ENCODE results near the gene SLC9B1.

The SLC9B1 gene

GRCh38 chr4:103021120-103021519 lies 1.6 kb upstream of the SLC9B1 start:
- WGBS, 2 donors (ENCODE audit: extremely low coverage in 2 of 2, insufficient read length in 2 of 2, insufficient replicate concordance in 1 of 2), result no CpG with 5 or more reads among the region's 2 CpGs
- no peak overlapping the region for H2BK12ac ChIP-seq (ENCODE audit: low read length)
- H3K14ac ChIP-seq (ENCODE audit: low read length), result no peak overlapping the region
- no peak overlapping the region for H3K4me3 ChIP-seq (ENCODE audit: low read length in 2 of 2)
- no peak overlapping the region for H2AK5ac ChIP-seq (ENCODE audit: low read depth, low read length)
- no peak overlapping the region for H4K8ac ChIP-seq (ENCODE audit: low read depth, low read length)
- H3K23ac ChIP-seq (ENCODE audit: low read depth, low read length, poor library complexity), result no peak overlapping the region
- no peaks in the 10 kb centered on the region for H3K79me1 ChIP-seq (ENCODE audit: low read depth, low read length)
- H2AFZ ChIP-seq (ENCODE audit: low read length), result no peak overlapping the region
- no peak overlapping the region for H3K27ac ChIP-seq (replicated peaks; ENCODE audit: low read length)
- peaks cover 0 to 6% of the 10 kb centered on the region in 2 donors for H3K36me3 ChIP-seq (replicated peaks in 1 of 2; ENCODE audit: control insufficient read depth in 2 of 2, insufficient read depth in 2 of 2, low read length in 2 of 2)
- DNase-seq (ENCODE audit: low spot score), result no peak
- H4K91ac ChIP-seq (ENCODE audit: low read depth, low read length, poor library complexity), result no peak overlapping the region
- peaks cover 2 to 7% of the 10 kb centered on the region in 2 donors for H3K9me3 ChIP-seq (replicated peaks in 1 of 2; ENCODE audit: control insufficient read depth in 2 of 2, insufficient read depth in 1 of 2, low read depth in 1 of 2, low read length in 2 of 2)
- no peak overlapping the region for H2BK15ac ChIP-seq (ENCODE audit: low read length)
- H3K18ac ChIP-seq (ENCODE audit: low read length), result no peak overlapping the region
- no peaks in the 10 kb centered on the region for H3K27me3 ChIP-seq (ENCODE audit: control insufficient read depth in 3 of 3, insufficient read depth in 3 of 3, low read depth in 1 of 3, low read length in 3 of 3)
- no peaks in the 10 kb centered on the region for H3K4me1 ChIP-seq (ENCODE audit: control insufficient read depth in 2 of 2, insufficient read depth in 1 of 2, low read depth in 1 of 2, low read length in 2 of 2)
- H3K4me2 ChIP-seq (ENCODE audit: insufficient read depth, low read length, poor library complexity, severe bottlenecking), result no peak overlapping the region
- no peak overlapping the region for H2BK5ac ChIP-seq (ENCODE audit: low read length)
- H3K4ac ChIP-seq (ENCODE audit: low read length), result no peak overlapping the region
- no peak overlapping the region for H3K9ac ChIP-seq (ENCODE audit: low read depth, low read length, poor library complexity)
- no peak overlapping the region for H2BK120ac ChIP-seq (ENCODE audit: low read depth, low read length)

- Histone ChIP-seq H3K27ac (replicated peaks; ENCODE audit: low read length) (peak overlapping the region; percentile 75), H3K27me3 (ENCODE audit: control insufficient read depth in 3 of 3, insufficient read depth in 3 of 3, low read depth in 1 of 3, low read length in 3 of 3) (no peaks in the 10 kb centered on the region), H3K18ac (ENCODE audit: low read length) (no peak overlapping the region), H3K23ac (ENCODE audit: low read depth, low read length, poor library complexity) (no peak overlapping the region), H3K4me3 (ENCODE audit: low read length in 2 of 2) (peak overlapping the region in 1 of 2 donors; percentile 86), H2AFZ (ENCODE audit: low read length) (no peak overlapping the region), H3K4me1 (ENCODE audit: control insufficient read depth in 2 of 2, insufficient read depth in 1 of 2, low read depth in 1 of 2, low read length in 2 of 2) (no peaks in the 10 kb centered on the region), H4K91ac (ENCODE audit: low read depth, low read length, poor library complexity) (no peak overlapping the region), H3K9me3 (replicated peaks in 1 of 2; ENCODE audit: control insufficient read depth in 2 of 2, insufficient read depth in 1 of 2, low read depth in 1 of 2, low read length in 2 of 2) (peaks cover 2 to 7% of the 10 kb centered on the region in 2 donors), H4K8ac (ENCODE audit: low read depth, low read length) (no peak overlapping the region), H3K4me2 (ENCODE audit: insufficient read depth, low read length, poor library complexity, severe bottlenecking) (peak overlapping the region; percentile 65), H3K79me1 (ENCODE audit: low read depth, low read length) (no peaks in the 10 kb centered on the region), H3K36me3 (replicated peaks in 1 of 2; ENCODE audit: control insufficient read depth in 2 of 2, insufficient read depth in 2 of 2, low read length in 2 of 2) (peaks cover 0 to 6% of the 10 kb centered on the region in 2 donors), H3K9ac (ENCODE audit: low read depth, low read length, poor library complexity) (no peak overlapping the region), H3K4ac (ENCODE audit: low read length) (no peak overlapping the region), H3K14ac (ENCODE audit: low read length) (no peak overlapping the region), H2AK5ac (ENCODE audit: low read depth, low read length) (peak overlapping the region; percentile 16), H2BK5ac (ENCODE audit: low read length) (no peak overlapping the region), H2BK15ac (ENCODE audit: low read length) (no peak overlapping the region), H2BK12ac (ENCODE audit: low read length) (no peak overlapping the region), H2BK120ac (ENCODE audit: low read depth, low read length) (no peak overlapping the region)
- WGBS, 2 donors (ENCODE audit: extremely low coverage in 2 of 2, insufficient read length in 2 of 2, insufficient replicate concordance in 1 of 2), result no CpG with 5 or more reads among the region's 8 CpGs
- DNase-seq (ENCODE audit: low spot score), result peak; percentile 5
These were observed 856 bp downstream of the SLC9B1 start for GRCh38 chr4:103018391-103019307.

- H3K23ac ChIP-seq (ENCODE audit: low read depth, low read length, poor library complexity), result no peak overlapping the region
- no peak overlapping the region for H2AK5ac ChIP-seq (ENCODE audit: low read depth, low read length)
- no peak overlapping the region for H2BK12ac ChIP-seq (ENCODE audit: low read length)
- H3K4me1 ChIP-seq (ENCODE audit: control insufficient read depth in 2 of 2, insufficient read depth in 1 of 2, low read depth in 1 of 2, low read length in 2 of 2), result no peaks in the 10 kb centered on the region
- no peak overlapping the region for H2BK15ac ChIP-seq (ENCODE audit: low read length)
- no peak overlapping the region for H3K4me2 ChIP-seq (ENCODE audit: insufficient read depth, low read length, poor library complexity, severe bottlenecking)
- H3K14ac ChIP-seq (ENCODE audit: low read length), result no peak overlapping the region
- no peaks in the 10 kb centered on the region for H3K27me3 ChIP-seq (ENCODE audit: control insufficient read depth in 3 of 3, insufficient read depth in 3 of 3, low read depth in 1 of 3, low read length in 3 of 3)
- no peak overlapping the region for H3K27ac ChIP-seq (replicated peaks; ENCODE audit: low read length)
- no peak overlapping the region for H4K8ac ChIP-seq (ENCODE audit: low read depth, low read length)
- no peak for DNase-seq (ENCODE audit: low spot score)
- H3K9ac ChIP-seq (ENCODE audit: low read depth, low read length, poor library complexity), result no peak overlapping the region
- no peaks in the 10 kb centered on the region for H3K9me3 ChIP-seq (replicated peaks in 1 of 2; ENCODE audit: control insufficient read depth in 2 of 2, insufficient read depth in 1 of 2, low read depth in 1 of 2, low read length in 2 of 2)
- no peak overlapping the region for H2AFZ ChIP-seq (ENCODE audit: low read length)
- H3K36me3 ChIP-seq (replicated peaks in 1 of 2; ENCODE audit: control insufficient read depth in 2 of 2, insufficient read depth in 2 of 2, low read length in 2 of 2), result no peaks in the 10 kb centered on the region
- no peak overlapping the region for H4K91ac ChIP-seq (ENCODE audit: low read depth, low read length, poor library complexity)
- no peak overlapping the region for H2BK5ac ChIP-seq (ENCODE audit: low read length)
- no peak overlapping the region for H3K4ac ChIP-seq (ENCODE audit: low read length)
- H2BK120ac ChIP-seq (ENCODE audit: low read depth, low read length), result no peak overlapping the region
- no peak overlapping the region for H3K18ac ChIP-seq (ENCODE audit: low read length)
- H3K79me1 ChIP-seq (ENCODE audit: low read depth, low read length), result no peaks in the 10 kb centered on the region
- H3K4me3 ChIP-seq (ENCODE audit: low read length in 2 of 2), result no peak overlapping the region
These were observed 7.0 kb downstream of the SLC9B1 start for GRCh38 chr4:103012551-103012950.

- no peak overlapping the region for H3K18ac ChIP-seq (ENCODE audit: low read length)
- H3K79me1 ChIP-seq (ENCODE audit: low read depth, low read length), result no peaks in the 10 kb centered on the region
- H3K14ac ChIP-seq (ENCODE audit: low read length), result no peak overlapping the region
- no peaks in the 10 kb centered on the region for H3K4me1 ChIP-seq (ENCODE audit: control insufficient read depth in 2 of 2, insufficient read depth in 1 of 2, low read depth in 1 of 2, low read length in 2 of 2)
- H4K91ac ChIP-seq (ENCODE audit: low read depth, low read length, poor library complexity), result no peak overlapping the region
- no peaks in the 10 kb centered on the region for H3K36me3 ChIP-seq (replicated peaks in 1 of 2; ENCODE audit: control insufficient read depth in 2 of 2, insufficient read depth in 2 of 2, low read length in 2 of 2)
- no peak overlapping the region for H3K23ac ChIP-seq (ENCODE audit: low read depth, low read length, poor library complexity)
- no peaks in the 10 kb centered on the region for H3K9me3 ChIP-seq (replicated peaks in 1 of 2; ENCODE audit: control insufficient read depth in 2 of 2, insufficient read depth in 1 of 2, low read depth in 1 of 2, low read length in 2 of 2)
- no peak for DNase-seq (ENCODE audit: low spot score)
- no CpG with 5 or more reads among the region's 1 CpG for WGBS, 2 donors (ENCODE audit: extremely low coverage in 2 of 2, insufficient read length in 2 of 2, insufficient replicate concordance in 1 of 2)
- H3K4me3 ChIP-seq (ENCODE audit: low read length in 2 of 2), result no peak overlapping the region
- H3K27ac ChIP-seq (replicated peaks; ENCODE audit: low read length), result no peak overlapping the region
- no peak overlapping the region for H2BK120ac ChIP-seq (ENCODE audit: low read depth, low read length)
- no peak overlapping the region for H2AFZ ChIP-seq (ENCODE audit: low read length)
- no peak overlapping the region for H2BK12ac ChIP-seq (ENCODE audit: low read length)
- no peak overlapping the region for H3K4me2 ChIP-seq (ENCODE audit: insufficient read depth, low read length, poor library complexity, severe bottlenecking)
- no peak overlapping the region for H2BK15ac ChIP-seq (ENCODE audit: low read length)
- no peak overlapping the region for H2AK5ac ChIP-seq (ENCODE audit: low read depth, low read length)
- no peak overlapping the region for H4K8ac ChIP-seq (ENCODE audit: low read depth, low read length)
- no peaks in the 10 kb centered on the region for H3K27me3 ChIP-seq (ENCODE audit: control insufficient read depth in 3 of 3, insufficient read depth in 3 of 3, low read depth in 1 of 3, low read length in 3 of 3)
- no peak overlapping the region for H2BK5ac ChIP-seq (ENCODE audit: low read length)
- H3K4ac ChIP-seq (ENCODE audit: low read length), result no peak overlapping the region
- no peak overlapping the region for H3K9ac ChIP-seq (ENCODE audit: low read depth, low read length, poor library complexity)
These were observed 7.4 kb downstream of the SLC9B1 start for GRCh38 chr4:103012060-103012459.

All from neuronal stem cell (in vitro differentiated cells).